GM21717 (cell line): ENCODE data around the gene PTPRN.

ENCODE experiments used
- ATAC-seq: cut with Tn5 transposase; IDR thresholded peaks from one replicate; pipeline ENCODE4 v1.9.1; 2021; ENCODE audit warnings: mild to moderate bottlenecking, moderate library complexity; ENCODE audit not compliant: unreplicated experiment

PTPRN gene

DNA sequence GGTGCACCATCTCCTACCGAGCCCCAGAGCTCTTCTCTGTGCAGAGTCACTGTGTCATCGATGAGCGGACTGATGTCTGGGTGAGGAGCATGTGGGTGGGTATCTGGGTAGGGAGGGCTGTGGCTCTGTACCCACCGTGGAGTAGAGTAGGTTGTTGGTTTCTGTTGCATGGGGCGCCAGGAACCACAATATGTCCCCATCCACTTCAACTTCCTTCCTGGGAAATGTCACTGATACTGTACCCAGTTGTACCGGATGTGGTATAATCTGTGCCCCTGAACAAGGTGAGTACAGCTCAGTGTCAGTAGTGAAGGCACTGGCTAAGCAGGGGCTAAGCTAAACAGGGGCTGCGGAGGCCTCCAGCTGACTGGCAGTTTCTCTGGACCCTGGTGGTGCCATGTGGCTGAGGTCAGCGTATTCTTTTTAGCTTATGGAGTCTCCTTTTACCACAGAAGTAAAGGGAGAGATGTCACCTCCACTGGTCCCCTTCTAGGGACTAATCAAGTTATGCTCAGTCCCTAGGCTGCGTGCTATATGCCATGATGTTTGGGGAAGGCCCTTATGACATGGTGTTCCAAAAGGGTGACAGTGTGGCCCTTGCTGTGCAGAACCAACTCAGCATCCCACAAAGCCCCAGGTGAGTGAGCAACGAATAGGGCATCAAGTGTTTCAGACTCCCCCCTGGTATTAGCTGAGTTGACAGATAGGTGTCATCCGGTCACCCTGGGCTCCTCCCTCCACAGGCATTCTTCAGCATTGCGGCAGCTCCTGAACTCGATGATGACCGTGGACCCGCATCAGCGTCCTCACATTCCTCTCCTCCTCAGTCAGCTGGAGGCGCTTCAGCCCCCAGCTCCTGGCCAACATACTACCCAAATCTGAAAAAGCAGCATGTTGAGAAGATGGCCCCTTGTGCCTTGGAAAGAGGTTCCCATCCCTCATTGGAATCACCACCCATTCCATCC is 61.2 kb downstream of the PTPRN start:
- ATAC-seq: no peak

DNA sequence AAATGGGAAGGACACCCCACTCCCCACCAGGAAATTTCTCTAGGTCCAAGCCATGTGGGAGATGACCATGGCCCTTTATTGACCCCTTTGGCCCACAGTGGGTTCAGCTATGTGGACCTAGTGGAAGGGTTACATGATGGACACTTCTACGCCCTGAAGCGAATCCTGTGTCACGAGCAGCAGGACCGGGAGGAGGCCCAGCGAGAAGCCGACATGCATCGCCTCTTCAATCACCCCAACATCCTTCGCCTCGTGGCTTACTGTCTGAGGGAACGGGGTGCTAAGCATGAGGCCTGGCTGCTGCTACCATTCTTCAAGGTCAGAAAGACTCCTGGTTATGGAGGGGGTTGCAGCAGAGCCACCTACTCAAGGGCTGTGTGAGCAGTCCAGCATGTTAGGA is 62.6 kb downstream of the PTPRN start:
- no peak for ATAC-seq

- ATAC-seq: no peak
Observed at GRCh38 chr2:219245899-219246230, 63.3 kb downstream of the PTPRN start.

DNA sequence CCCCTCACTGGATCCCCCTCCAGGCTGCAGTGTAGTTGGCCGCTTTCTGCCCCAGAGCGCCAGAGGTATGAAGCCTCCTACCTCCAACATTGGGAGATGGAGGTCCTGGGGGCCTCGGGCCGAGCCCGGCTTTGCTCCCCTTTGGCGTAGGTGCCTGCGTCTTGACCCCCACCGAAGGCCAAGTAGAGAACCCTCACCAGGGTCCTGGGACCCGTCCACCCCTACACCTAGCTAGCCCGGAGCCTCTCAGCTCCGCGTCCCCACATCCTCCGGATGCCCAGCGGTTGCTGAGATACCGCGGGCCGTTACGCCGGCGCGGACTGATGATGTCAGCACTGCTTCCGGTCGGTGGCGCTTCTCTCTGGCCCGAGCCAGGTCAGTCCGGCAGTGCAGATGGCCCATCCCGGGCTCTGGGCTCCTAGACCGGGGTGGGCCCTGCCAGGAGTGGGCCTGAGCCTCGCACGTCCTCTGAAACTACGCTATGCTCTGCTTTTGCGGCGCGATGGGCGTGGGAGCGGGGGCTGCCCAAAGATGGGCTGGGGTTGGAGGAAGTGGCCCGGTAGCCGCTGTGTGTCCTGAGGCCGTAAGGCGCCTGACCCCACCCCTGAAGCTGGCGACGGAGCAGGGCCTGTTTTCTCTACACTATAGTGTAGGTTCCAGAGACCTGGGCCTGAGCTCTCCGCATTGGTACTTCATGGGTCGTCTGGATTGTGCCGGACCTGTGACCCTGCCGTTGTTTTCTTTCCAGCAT is 63.9 kb downstream of the PTPRN start, which contains the start of the genes GLB1L and STK16:
TSS of gene GLB1L (minus strand) at position 297 of the 751 bp plus-strand sequence. CDS start 1,871 bp downstream, outside the sequence.
TSS of gene STK16 (plus strand) at position 332 of the 751 bp plus-strand sequence. CDS start 521 bp downstream, outside the sequence.
- ATAC-seq: peak; percentile 68

- no peak for ATAC-seq
Observed at GRCh38 chr2:219244789-219245147, 64.4 kb downstream of the PTPRN start.

DNA sequence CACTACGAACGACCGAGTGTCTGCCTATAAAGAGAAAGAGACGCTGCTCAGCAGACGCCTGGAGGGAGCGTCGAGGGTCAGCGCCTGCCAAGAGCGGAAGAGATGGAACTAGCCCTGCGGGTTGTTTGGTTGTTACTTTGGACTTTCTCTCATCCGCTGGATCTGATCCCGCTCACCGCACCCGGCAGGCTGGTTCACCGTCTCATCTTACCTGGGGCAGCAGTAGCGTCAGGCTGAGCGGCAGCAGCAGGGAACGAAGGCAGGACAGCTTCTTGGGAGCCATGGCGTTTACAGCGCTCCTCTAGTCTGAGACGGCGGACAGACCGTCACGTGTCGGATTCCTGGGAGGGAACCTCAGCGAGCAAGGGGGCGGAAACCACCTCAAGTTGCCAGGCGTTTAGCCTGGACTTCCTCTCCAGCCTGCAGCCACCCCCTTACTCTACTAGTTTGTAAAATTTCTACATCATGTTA is 65.9 kb downstream of the PTPRN start:
- no peak for ATAC-seq
